HG03571 (cell line): ENCODE measurements around the gene GPR3.
"Not testable (repeated sequence)": the region's sequence is repeated elsewhere in the genome, so short reads cannot be mapped to it uniquely, and the experiment has no call there.

ENCODE experiments used
- ATAC-seq: cut with Tn5 transposase; IDR thresholded peaks from one replicate; pipeline ENCODE4 v1.9.1; 2021; ENCODE audit not compliant: unreplicated experiment

Gene GPR3

DNA sequence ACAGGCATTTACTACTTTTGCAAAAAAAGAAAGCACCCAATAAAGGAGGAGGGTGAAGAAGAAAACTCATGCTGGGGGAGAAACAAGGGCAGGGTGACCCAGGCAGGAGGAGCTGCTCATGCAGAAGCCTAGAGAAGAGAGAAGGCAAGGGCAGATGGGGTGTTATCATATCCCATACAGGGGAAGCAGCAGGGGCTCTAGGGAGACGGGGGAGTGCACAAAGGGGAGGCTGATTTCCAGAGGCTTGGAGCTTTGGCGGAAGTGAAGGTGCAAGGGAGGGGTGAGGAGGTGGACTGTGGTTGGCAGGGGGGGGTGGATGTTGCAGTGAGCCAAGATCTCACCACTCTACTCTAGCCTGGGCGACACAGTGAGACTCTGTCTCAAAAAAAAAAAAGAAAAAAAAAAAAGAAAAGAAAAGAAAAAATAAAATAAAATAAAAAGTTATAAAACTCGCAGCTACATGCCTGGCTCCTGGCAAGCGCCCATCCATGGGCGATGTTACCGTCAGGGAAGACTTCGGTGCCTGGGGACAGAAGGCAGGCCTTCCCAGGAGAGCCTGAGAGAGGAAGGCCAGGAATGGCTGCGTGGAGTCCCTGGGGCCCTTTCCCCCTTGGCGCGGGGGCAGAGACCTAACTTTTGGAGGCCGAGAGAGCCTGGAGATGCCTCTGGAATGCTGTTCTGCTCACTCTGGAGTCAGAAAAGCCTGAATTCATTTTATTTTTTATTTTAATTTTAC lies 14.5 kb upstream of the GPR3 start:
- ATAC-seq, result no peak

- no peak for ATAC-seq
Measured at GRCh38 chr1:27379564-27380122, 12.8 kb upstream of the GPR3 start.

- no peak for ATAC-seq
Measured at GRCh38 chr1:27380224-27380623, 12.2 kb upstream of the GPR3 start.

DNA sequence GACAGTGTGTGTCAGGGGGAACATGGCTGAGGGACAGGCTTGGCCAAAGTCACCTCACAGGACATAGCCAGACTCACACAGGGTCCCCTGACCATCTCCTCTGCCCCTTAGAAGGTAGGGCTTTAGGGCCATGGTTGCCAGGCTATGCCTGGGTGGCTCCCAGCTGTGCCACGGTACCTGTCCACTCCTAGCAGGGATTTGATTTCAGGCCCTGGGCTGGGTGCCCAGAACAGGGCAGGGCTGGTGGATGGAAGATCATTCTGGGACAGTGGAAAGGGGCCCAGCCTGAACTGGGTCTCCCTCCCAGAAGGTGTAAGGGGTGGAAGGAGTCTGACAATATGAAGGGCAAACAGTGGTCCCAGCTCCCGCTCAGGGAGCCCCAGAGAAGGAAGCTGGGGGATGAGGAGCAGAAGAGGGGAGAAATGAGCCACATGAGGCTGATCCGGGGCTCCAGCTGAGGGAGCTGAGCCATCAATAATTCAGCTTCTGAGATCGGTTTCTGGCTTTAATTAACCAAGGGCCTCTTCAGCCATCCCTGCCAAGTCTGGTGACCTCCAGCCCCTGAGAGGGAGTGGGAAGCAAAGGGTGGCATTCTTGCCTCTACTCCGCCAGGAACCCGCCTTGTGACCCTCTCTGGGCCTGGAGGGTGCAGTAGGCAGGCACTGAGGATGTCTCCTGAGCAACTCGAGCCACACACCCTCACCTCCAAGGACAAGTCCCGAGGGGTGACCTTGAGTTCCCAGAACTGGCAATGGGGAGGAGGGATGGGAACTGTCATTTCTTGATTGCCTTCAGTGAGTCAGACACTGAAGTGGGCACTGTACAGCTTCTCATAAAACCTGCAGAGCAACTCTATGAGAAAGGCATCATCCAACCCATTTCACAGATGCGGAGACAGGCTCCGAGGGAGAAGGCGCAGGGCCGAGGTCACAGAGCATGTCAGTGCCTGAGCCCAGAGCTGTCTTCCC lies 11.4 kb upstream of the GPR3 start:
- no peak for ATAC-seq

- ATAC-seq, result no peak
Measured at GRCh38 chr1:27381969-27382762, 10.3 kb upstream of the GPR3 start.

- ATAC-seq, result no peak
Measured at GRCh38 chr1:27383039-27383605, 9.3 kb upstream of the GPR3 start, which contains the start of gene CD164L2. TSS of gene CD164L2 (minus strand) at chr1:27383333. CDS start at chr1:27383239, 94 bp downstream.

- no peak for ATAC-seq
Measured at GRCh38 chr1:27383661-27384060, 8.8 kb upstream of the GPR3 start.

GRCh38 chr1:27384797-27385196 lies 7.6 kb upstream of the GPR3 start:
- not testable (repeated sequence) for ATAC-seq

DNA sequence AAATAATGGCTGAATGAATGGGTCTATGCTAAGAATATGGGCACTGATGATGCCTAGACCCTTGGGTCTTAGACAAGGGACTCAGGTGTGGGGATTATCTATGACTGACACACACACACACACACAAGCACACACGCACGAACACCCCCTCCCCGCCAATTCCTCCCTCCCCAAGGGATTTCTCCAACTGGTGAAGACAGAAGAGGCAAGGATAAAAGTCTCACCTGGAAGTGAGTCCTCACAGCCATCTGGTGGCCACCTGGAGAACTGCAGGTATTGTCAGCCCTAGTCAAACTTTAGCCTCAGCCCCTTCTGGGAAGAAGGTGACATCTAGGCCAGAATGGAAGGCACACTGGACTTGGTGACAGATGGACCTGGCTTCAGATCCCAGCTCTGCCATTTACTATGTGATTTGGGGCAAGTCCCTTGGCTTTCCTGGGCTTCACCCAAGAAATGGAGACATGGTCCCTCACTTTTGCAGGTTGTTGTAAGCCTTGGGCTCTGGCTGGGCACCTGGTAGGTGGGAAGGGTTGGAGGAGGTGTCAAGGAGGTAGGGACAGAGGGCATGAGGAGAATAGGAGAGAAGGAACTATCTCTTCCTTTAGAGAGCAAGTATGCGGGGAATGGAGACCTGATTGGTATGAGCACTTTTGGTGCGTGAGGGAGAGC lies 4.0 kb upstream of the GPR3 start:
- no peak for ATAC-seq

- ATAC-seq, result no peak
Measured at GRCh38 chr1:27391511-27392095, 819 bp upstream of the GPR3 start.

DNA sequence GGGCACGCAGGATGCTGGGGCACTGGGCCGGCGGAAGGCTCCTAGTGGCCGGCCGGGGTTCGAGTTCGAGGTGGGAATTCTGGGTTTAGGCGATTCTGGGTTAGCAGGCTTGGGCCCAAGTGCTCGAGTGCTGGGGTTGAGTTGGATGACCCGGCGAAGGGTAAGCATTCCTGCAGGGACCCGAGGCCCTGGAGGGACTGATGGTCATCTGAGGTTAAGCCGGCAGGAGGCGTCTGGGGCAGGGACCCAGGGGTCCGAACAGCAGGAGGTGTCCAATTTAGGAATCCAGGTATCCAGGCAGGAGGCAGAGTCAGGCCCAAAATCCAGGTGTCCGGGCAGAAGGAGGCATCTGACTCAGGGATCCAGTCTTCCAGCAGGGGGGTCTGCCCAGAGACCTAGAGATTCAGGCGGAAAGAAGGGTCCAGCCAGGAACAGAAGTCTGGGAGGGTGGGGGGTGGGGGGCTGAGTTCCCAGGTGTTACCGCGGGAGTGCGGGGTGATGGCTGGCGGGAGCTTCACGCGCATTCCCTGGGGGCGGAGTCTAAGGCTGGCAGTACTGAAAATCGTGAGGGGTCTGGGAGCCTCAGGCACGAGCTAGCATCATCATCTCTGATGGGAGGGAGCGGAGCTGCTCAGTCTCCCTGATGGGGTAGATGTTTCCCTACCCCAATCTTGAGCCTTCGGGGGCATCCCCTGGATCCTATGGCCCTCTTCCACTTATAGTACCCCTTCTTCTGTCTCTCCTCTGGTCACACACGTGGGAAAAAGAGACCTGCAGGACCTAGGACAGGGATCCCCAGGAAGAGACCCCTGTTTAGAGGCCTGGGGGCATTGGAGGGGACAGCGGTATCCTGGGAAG lies 585 bp downstream of the GPR3 start:
- ATAC-seq, result no peak

DNA sequence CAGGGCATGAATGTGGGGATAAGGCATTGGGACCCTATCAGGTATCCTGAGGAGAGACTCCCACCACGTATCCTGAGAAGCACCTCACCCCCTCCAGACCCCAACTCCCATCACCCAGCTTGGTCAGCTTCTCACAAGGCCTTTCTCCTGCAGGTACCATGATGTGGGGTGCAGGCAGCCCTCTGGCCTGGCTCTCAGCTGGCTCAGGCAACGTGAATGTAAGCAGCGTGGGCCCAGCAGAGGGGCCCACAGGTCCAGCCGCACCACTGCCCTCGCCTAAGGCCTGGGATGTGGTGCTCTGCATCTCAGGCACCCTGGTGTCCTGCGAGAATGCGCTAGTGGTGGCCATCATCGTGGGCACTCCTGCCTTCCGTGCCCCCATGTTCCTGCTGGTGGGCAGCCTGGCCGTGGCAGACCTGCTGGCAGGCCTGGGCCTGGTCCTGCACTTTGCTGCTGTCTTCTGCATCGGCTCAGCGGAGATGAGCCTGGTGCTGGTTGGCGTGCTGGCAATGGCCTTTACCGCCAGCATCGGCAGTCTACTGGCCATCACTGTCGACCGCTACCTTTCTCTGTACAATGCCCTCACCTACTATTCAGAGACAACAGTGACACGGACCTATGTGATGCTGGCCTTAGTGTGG lies 1.3 kb downstream of the GPR3 start:
- no peak for ATAC-seq

DNA sequence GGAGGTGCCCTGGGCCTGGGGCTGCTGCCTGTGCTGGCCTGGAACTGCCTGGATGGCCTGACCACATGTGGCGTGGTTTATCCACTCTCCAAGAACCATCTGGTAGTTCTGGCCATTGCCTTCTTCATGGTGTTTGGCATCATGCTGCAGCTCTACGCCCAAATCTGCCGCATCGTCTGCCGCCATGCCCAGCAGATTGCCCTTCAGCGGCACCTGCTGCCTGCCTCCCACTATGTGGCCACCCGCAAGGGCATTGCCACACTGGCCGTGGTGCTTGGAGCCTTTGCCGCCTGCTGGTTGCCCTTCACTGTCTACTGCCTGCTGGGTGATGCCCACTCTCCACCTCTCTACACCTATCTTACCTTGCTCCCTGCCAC lies 1.8 kb downstream of the GPR3 start:
- no peak for ATAC-seq

DNA sequence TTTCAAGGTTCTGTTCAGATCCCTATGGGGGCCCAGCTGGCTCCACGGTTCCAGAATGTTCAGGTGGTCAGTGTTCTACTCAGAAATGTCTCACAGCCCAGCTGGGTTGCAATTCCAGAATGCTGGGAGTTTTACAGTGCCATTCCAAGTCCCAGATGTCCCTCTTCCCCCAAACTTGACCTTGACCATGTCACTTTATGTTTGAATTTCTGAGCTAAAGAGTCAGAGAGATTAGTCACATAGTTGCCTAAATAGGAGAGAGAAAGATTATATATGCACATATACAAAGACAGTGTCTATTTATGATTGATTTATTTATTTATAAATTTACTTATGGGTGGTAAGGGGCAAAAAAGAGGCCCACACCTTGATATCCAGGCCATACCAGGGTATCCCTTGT lies 2.5 kb downstream of the GPR3 start:
- ATAC-seq, result no peak

DNA sequence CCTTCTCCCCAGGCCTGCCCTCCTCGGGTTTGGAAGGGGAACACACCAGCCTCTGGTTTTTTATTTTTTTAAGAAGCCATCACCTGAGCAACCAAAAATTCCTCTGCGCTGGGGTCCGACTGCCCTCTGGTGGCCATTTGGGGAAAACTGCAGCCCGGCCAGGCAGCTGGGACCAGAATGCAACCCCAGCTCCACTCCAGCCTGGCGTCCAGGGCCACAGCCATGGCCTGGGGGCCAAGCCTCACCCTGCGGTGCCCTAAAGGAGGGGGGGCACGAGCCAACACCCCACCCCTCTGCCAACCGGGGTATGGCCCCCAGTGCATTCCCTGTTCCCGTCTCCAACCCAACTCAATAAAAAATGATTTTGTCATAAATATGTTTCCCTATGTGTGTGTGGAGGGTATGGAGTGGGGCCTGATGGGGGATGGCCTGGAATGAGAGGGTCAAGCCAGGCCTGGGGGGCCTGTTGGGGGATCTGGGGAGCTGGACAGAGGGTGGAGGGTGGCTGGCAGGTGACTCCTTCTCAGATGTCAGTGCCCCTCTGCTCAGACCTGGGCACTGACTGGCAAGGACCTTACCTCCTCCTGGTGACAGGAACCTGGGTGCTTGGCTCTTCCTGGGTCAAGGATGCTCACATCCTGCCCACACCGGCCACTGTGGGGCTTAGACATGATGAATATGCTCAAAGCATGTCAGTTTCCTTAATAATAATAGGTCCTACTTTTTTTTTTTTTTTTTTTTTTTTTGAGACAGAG lies 3.2 kb downstream of the GPR3 start:
- no peak for ATAC-seq

DNA sequence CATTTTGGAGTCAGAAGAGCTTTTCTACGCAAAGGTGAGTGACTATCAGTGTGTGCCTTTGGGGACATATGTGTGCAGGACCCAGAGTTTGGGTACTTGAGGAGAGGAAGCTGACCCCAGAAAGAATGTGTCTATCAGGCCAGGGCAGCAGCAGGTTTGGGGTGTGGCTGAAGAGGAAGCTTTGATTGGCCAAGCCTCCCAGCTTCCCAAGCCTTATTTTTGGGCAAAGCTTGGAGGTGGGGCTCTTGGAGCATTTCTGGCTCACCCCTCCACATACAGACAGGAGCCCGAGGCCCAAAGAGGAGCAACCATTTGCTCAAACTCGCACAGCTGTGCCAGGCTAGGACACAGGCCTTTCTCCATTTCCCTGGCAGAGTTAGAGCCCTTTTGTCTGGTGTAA lies 4.7 kb downstream of the GPR3 start:
- ATAC-seq, result no peak

GRCh38 chr1:27397749-27398148 lies 5.3 kb downstream of the GPR3 start:
- no peak for ATAC-seq
